Neutrophil (primary cell): ENCODE data around the gene BSPRY.
"Not testable (repeated sequence)": the region's sequence is repeated elsewhere in the genome, so short reads cannot be mapped to it uniquely, and the experiment has no call there.

Source experiments
- H3K27ac ChIP-seq: fragments of 200-600 bp; sonication (generic); 2 replicates; pipeline ENCODE4 v1.5.1; 2016; ENCODE audit warnings: mild to moderate bottlenecking, moderate library complexity
- H3K27me3 ChIP-seq: fragments of 200-600 bp; sonication (generic); 2 replicates; pipeline ENCODE4 v1.6.0; 2016; ENCODE audit warnings: mild to moderate bottlenecking
- H3K36me3 ChIP-seq: fragments of 200-600 bp; sonication (generic); 2 replicates; pipeline ENCODE4 v1.5.1; 2017
- H3K4me1 ChIP-seq, 2 experiments: fragments of 200-600 bp in 1 of 2; sonication (generic) in 1 of 2; 1 replicate in 1 of 2; 2 replicates in 1 of 2; pipeline versions ENCODE4 v1.5.1 to v1.6.1; 2013 to 2016; ENCODE audit warnings: low read depth in 1 of 2, low read length in 1 of 2, mild to moderate bottlenecking in 1 of 2, moderate library complexity in 1 of 2; ENCODE audit not compliant: control insufficient read depth in 1 of 2, insufficient read depth in 1 of 2
- H3K4me3 ChIP-seq, 2 experiments: fragments of 200-600 bp in 1 of 2; sonication (generic) in 1 of 2; 1 replicate in 1 of 2; 2 replicates in 1 of 2; pipeline ENCODE4 v1.5.1; 2013 to 2016; ENCODE audit warnings: low read depth in 1 of 2, low read length in 1 of 2, mild to moderate bottlenecking in 1 of 2, moderate library complexity in 1 of 2
- H3K9me3 ChIP-seq: fragments of 200-600 bp; sonication (generic); 2 replicates; pipeline ENCODE4 v1.5.1; 2016
- CTCF ChIP-seq: fragments of 200-600 bp; sonication (generic); IDR thresholded peaks from 2 replicates; pipeline ENCODE4 v1.5.1; 2016; ENCODE audit warnings: antibody characterized with exemption

The BSPRY gene

GRCh38 chr9:113376634-113377567, 27.6 kb downstream of the BSPRY start, which contains the start of gene HDHD3:
Gene HDHD3 (minus strand): TSS chr9:113376986. CDS start chr9:113374354, 2,632 bp downstream.
- peak within 1 kb of the TSS; percentile 50 for H3K27ac ChIP-seq
- peaks cover 4 to 5% of the 10 kb centered on the region in 2 experiments for H3K4me1 ChIP-seq

GRCh38 chr9:113379094-113379828, 29.9 kb downstream of the BSPRY start:
- not testable (repeated sequence) for H3K4me1 ChIP-seq, H3K27me3 ChIP-seq, H3K27ac ChIP-seq, H3K9me3 ChIP-seq, H3K36me3 ChIP-seq, H3K4me3 ChIP-seq

More at GRCh38 chr9:113376634-113377567, 27.6 kb downstream of the BSPRY start, which contains the start of gene HDHD3:
- no peaks in the 10 kb centered on the region for H3K9me3 ChIP-seq
- H3K4me3 ChIP-seq, result peak within 1 kb of the TSS; percentile 75 to 84
- H3K27me3 ChIP-seq, result no peaks in the 10 kb centered on the region
- TF ChIP-seq CTCF, result no peak
- peaks cover 15% of the 10 kb centered on the region for H3K36me3 ChIP-seq

GRCh38 chr9:113379829-113380210, 30.5 kb downstream of the BSPRY start:
- H3K36me3 ChIP-seq, result not testable (repeated sequence)

GRCh38 chr9:113380869-113381378, 31.6 kb downstream of the BSPRY start:
- no peak overlapping the region for H3K4me3 ChIP-seq
- no peaks in the 10 kb centered on the region for H3K27me3 ChIP-seq
- no peaks in the 10 kb centered on the region for H3K9me3 ChIP-seq
- no peak for TF ChIP-seq CTCF
- H3K4me1 ChIP-seq, result peaks cover 4 to 5% of the 10 kb centered on the region in 2 experiments
- peaks cover 7% of the 10 kb centered on the region for H3K36me3 ChIP-seq
- no peak overlapping the region for H3K27ac ChIP-seq

More at GRCh38 chr9:113379829-113380210, 30.5 kb downstream of the BSPRY start:
- H3K27ac ChIP-seq, H3K27me3 ChIP-seq, H3K4me3 ChIP-seq, H3K4me1 ChIP-seq, H3K9me3 ChIP-seq: not testable (repeated sequence)

DNA sequence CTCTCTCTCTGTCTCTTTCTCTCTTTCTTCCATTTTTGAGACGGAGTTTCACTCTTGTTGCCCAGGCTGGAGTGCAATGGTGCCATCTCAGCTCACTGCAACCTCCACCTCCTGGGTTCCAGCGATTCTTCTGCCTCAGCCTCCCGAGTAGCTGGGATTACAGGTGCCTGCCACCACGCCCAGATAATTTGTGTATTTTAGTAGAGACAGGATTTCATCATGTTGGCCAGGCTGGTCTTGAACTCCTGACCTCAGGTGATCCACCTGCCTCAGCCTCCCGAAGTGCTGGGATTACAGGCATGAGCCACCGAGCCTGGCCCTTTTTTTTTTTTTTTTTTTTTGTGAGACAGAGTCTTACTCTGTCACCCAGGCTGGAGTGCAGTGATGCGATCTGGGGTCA, 32.1 kb downstream of the BSPRY start:
- not testable (repeated sequence) for H3K27ac ChIP-seq, H3K9me3 ChIP-seq
- peaks cover 12% of the 10 kb centered on the region for H3K36me3 ChIP-seq

DNA sequence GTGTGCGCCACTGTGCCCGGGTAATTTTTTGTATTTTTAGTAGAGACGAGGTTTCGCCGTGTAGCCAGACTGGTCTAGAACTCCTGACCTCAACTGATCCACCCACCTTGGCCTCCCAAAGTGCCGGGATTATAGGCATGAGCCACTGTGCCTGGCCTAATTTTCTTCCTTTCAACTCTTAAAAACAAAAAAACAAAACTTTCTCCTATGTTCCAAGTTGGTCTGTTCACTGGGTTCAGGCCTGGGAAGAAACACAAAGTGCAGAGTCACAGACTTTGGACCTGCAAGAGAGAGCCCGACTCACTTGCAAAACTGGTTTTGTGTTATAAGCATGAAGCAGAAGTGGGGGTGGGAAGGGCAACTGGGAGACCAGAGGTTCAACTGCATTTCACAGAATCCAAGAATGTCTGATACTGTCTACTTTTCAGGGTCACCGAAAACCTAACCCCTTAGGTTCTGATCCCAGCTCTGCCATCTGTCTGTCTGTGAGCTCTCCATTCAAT, 32.6 kb downstream of the BSPRY start:
- Histone ChIP-seq H3K4me3 (no peak overlapping the region), H3K27me3 (no peaks in the 10 kb centered on the region), H3K36me3 (peaks cover 17% of the 10 kb centered on the region), H3K4me1 (peaks cover 4 to 5% of the 10 kb centered on the region in 2 experiments), H3K27ac (no peak overlapping the region), H3K9me3 (no peaks in the 10 kb centered on the region)
- no peak for TF ChIP-seq CTCF

More for the DNA sequence above, 32.1 kb downstream of the BSPRY start:
- not testable (repeated sequence) for H3K27me3 ChIP-seq, H3K4me3 ChIP-seq, H3K4me1 ChIP-seq
